Gastroesophageal sphincter (tissue), 3 donors: Measurements from ENCODE around the gene ITGA5.

Experiments used
- EP300 ChIP-seq: sonication (generic); formaldehyde crosslinking; IDR thresholded peaks from one replicate; pipeline ENCODE4 v1.6.1; 2017; ENCODE audit warnings: antibody characterized with exemption, mild to moderate bottlenecking
- TF ChIP-seq, protein P1 (sequence below), 4 experiments: fragments of 200-600 bp in 2 of 4; fragments of 450-650 bp in 2 of 4; sonication (generic) in 1 of 4; IDR thresholded peaks; one replicate each; pipeline ENCODE4 v1.5.1; 2017 to 2019; ENCODE audit warnings: antibody characterized with exemption in 4 of 4, mild to moderate bottlenecking in 2 of 4, moderate library complexity in 2 of 4

DNA sequence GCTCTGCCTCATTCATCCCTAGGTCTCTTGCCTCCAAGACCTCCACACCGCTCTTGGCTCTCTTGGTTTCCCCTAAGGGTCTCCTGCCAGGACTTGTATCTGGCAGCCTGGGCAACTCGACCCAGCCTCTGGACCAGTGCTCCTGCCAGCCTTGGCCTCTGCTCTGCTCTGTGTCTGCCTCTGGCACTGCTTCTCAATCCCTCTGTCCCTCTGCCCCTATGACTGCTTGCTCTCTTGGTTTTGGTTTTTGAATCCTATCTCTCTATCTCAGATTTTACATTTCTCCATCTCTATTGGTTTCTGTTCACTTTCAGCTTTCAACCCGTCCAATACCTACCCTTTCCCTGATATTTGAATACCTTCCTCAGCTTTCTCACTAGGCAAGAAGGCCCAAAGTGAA is 6.3 kb downstream of the ITGA5 start:
- TF ChIP-seq, protein P1, sequence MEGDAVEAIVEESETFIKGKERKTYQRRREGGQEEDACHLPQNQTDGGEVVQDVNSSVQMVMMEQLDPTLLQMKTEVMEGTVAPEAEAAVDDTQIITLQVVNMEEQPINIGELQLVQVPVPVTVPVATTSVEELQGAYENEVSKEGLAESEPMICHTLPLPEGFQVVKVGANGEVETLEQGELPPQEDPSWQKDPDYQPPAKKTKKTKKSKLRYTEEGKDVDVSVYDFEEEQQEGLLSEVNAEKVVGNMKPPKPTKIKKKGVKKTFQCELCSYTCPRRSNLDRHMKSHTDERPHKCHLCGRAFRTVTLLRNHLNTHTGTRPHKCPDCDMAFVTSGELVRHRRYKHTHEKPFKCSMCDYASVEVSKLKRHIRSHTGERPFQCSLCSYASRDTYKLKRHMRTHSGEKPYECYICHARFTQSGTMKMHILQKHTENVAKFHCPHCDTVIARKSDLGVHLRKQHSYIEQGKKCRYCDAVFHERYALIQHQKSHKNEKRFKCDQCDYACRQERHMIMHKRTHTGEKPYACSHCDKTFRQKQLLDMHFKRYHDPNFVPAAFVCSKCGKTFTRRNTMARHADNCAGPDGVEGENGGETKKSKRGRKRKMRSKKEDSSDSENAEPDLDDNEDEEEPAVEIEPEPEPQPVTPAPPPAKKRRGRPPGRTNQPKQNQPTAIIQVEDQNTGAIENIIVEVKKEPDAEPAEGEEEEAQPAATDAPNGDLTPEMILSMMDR (IDR thresholded peaks at IDR 0.05) = no peak
- TF ChIP-seq EP300 = no peak
